Rectal smooth muscle tissue (tissue), 1 donor: ENCODE data around the gene THBD.

ENCODE experiments used
- H3K27ac ChIP-seq: one replicate; pipeline ENCODE4 v1.7.0; 2013; ENCODE audit warnings: low read depth, low read length, inconsistent platforms
- H3K27me3 ChIP-seq: one replicate; pipeline ENCODE4 v1.7.0; 2013; ENCODE audit warnings: low read length; ENCODE audit not compliant: control insufficient read depth, insufficient read depth
- H3K36me3 ChIP-seq: one replicate; pipeline ENCODE4 v1.7.0; 2013; ENCODE audit warnings: low read length; ENCODE audit not compliant: control insufficient read depth, insufficient read depth
- H3K4me1 ChIP-seq: one replicate; pipeline ENCODE4 v1.7.0; 2013; ENCODE audit warnings: low read length; ENCODE audit not compliant: control insufficient read depth, insufficient read depth
- H3K4me3 ChIP-seq: one replicate; pipeline ENCODE4 v1.7.0; 2013; ENCODE audit warnings: low read length
- H3K9ac ChIP-seq: one replicate; pipeline ENCODE4 v1.7.0; 2013; ENCODE audit warnings: low read length

THBD gene

GRCh38 chr20:23068283-23068682 lies 18.8 kb upstream of the THBD start:
- Histone ChIP-seq H3K27ac (no peak overlapping the region), H3K36me3 (no peaks in the 10 kb centered on the region), H3K4me1 (no peaks in the 10 kb centered on the region), H3K4me3 (no peak overlapping the region), H3K9ac (no peak overlapping the region), H3K27me3 (no peaks in the 10 kb centered on the region)

GRCh38 chr20:23066772-23067171 lies 17.3 kb upstream of the THBD start:
- no peaks in the 10 kb centered on the region for H3K4me1 ChIP-seq
- H3K27me3 ChIP-seq, result no peaks in the 10 kb centered on the region
- H3K27ac ChIP-seq, result no peak overlapping the region
- H3K4me3 ChIP-seq, result no peak overlapping the region
- H3K36me3 ChIP-seq, result no peaks in the 10 kb centered on the region
- no peak overlapping the region for H3K9ac ChIP-seq

- no peak overlapping the region for H3K27ac ChIP-seq
- H3K27me3 ChIP-seq, result no peaks in the 10 kb centered on the region
- H3K4me3 ChIP-seq, result no peak overlapping the region
- peaks cover 4% of the 10 kb centered on the region for H3K4me1 ChIP-seq
- H3K9ac ChIP-seq, result no peak overlapping the region
- no peaks in the 10 kb centered on the region for H3K36me3 ChIP-seq
Measured at GRCh38 chr20:23065266-23066201, 16.1 kb upstream of the THBD start.

- Histone ChIP-seq H3K9ac (no peak overlapping the region), H3K27me3 (no peaks in the 10 kb centered on the region), H3K36me3 (no peaks in the 10 kb centered on the region), H3K4me3 (no peak overlapping the region), H3K4me1 (peaks cover 4% of the 10 kb centered on the region), H3K27ac (no peak overlapping the region)
Measured at GRCh38 chr20:23063581-23063980, 14.1 kb upstream of the THBD start.

- Histone ChIP-seq H3K27ac (no peak overlapping the region), H3K4me1 (peaks cover 4% of the 10 kb centered on the region), H3K9ac (no peak overlapping the region), H3K36me3 (no peaks in the 10 kb centered on the region), H3K4me3 (no peak overlapping the region), H3K27me3 (no peaks in the 10 kb centered on the region)
Measured at GRCh38 chr20:23063168-23063567, 13.7 kb upstream of the THBD start.

GRCh38 chr20:23062632-23063031 lies 13.2 kb upstream of the THBD start:
- Histone ChIP-seq H3K27me3 (no peaks in the 10 kb centered on the region), H3K27ac (no peak overlapping the region), H3K36me3 (no peaks in the 10 kb centered on the region), H3K9ac (no peak overlapping the region), H3K4me3 (no peak overlapping the region), H3K4me1 (peaks cover 4% of the 10 kb centered on the region)

- no peak overlapping the region for H3K27ac ChIP-seq
- no peak overlapping the region for H3K4me3 ChIP-seq
- H3K9ac ChIP-seq, result no peak overlapping the region
- no peaks in the 10 kb centered on the region for H3K36me3 ChIP-seq
- H3K4me1 ChIP-seq, result peaks cover 4% of the 10 kb centered on the region
- no peaks in the 10 kb centered on the region for H3K27me3 ChIP-seq
Measured at GRCh38 chr20:23061734-23062561, 12.5 kb upstream of the THBD start.

GRCh38 chr20:23061262-23061661 lies 11.8 kb upstream of the THBD start:
- Histone ChIP-seq H3K9ac (no peak overlapping the region), H3K4me3 (no peak overlapping the region), H3K4me1 (peaks cover 4% of the 10 kb centered on the region), H3K36me3 (no peaks in the 10 kb centered on the region), H3K27ac (no peak overlapping the region), H3K27me3 (no peaks in the 10 kb centered on the region)

GRCh38 chr20:23060629-23061028 lies 11.2 kb upstream of the THBD start:
- Histone ChIP-seq H3K36me3 (no peaks in the 10 kb centered on the region), H3K9ac (no peak overlapping the region), H3K27ac (no peak overlapping the region), H3K27me3 (no peaks in the 10 kb centered on the region), H3K4me1 (peaks cover 4% of the 10 kb centered on the region), H3K4me3 (no peak overlapping the region)

- Histone ChIP-seq H3K36me3 (no peaks in the 10 kb centered on the region), H3K4me1 (peaks cover 4% of the 10 kb centered on the region), H3K4me3 (no peak overlapping the region), H3K27ac (no peak overlapping the region), H3K9ac (no peak overlapping the region), H3K27me3 (no peaks in the 10 kb centered on the region)
Measured at GRCh38 chr20:23059846-23060245, 10.4 kb upstream of the THBD start.

GRCh38 chr20:23059001-23059400 lies 9.5 kb upstream of the THBD start:
- Histone ChIP-seq H3K36me3 (no peaks in the 10 kb centered on the region), H3K27me3 (no peaks in the 10 kb centered on the region), H3K9ac (no peak overlapping the region), H3K4me3 (no peak overlapping the region), H3K4me1 (peaks cover 4% of the 10 kb centered on the region), H3K27ac (no peak overlapping the region)

- Histone ChIP-seq H3K4me1 (peaks cover 4% of the 10 kb centered on the region), H3K4me3 (no peak overlapping the region), H3K36me3 (no peaks in the 10 kb centered on the region), H3K27me3 (no peaks in the 10 kb centered on the region), H3K27ac (no peak overlapping the region), H3K9ac (no peak overlapping the region)
Measured at GRCh38 chr20:23058240-23058639, 8.8 kb upstream of the THBD start.
